Measurements from ENCODE around the gene GNAQ.

DNA sequence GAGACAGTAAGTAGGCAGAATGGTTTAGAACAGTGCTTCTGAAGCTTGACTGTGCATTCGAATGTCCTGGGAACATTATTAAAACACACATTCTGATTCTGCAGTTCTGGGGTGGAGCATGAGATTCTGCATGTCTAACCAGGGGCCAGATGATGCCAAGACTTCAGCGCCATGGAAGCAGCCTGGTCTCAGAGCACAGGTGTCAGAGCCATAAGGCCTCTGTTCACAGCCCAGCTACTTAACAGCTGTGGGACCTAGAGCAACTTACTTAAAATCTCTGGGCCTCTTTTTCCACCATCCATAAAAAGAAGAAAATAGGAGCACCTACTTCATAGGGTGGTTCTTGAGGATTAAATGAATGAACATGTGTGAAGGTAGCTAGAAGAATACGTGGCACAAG lies 84.0 kb downstream of the GNAQ start:
- TF ChIP-seq CTCF (IDR thresholded peaks at IDR 0.05; ENCODE audit: low read depth, low read length, poor library complexity, severe bottlenecking) (no peak), EZH2phosphoT487 (IDR thresholded peaks at IDR 0.05; ENCODE audit: borderline replicate concordance, low read length) (no peak)

All from DOHH2 (cell line).